Cardiac fibroblast (primary cell): ENCODE results near the gene KDR.

Experiments used
- DNase-seq, 2 donors: peaks; one replicate each; pipeline versions ENCODE4 v3.0.0 to v3.0.0-alpha.2; 2010; ENCODE audit warnings: low read depth in 2 of 2
- H3K4me3 ChIP-seq, 2 donors: replicated peaks in 1 of 2; 1 replicate in 1 of 2; 2 replicates in 1 of 2; pipeline ENCODE4 v1.5.1; 2011; ENCODE audit warnings: low read depth in 2 of 2, low read length in 2 of 2, mild to moderate bottlenecking in 2 of 2, moderate library complexity in 1 of 2
- TF ChIP-seq, protein P1 (sequence below): IDR thresholded peaks from one replicate; pipeline ENCODE4 v1.5.1; 2011; ENCODE audit warnings: low read depth, mild to moderate bottlenecking, low read length, inconsistent platforms

The KDR gene

DNA sequence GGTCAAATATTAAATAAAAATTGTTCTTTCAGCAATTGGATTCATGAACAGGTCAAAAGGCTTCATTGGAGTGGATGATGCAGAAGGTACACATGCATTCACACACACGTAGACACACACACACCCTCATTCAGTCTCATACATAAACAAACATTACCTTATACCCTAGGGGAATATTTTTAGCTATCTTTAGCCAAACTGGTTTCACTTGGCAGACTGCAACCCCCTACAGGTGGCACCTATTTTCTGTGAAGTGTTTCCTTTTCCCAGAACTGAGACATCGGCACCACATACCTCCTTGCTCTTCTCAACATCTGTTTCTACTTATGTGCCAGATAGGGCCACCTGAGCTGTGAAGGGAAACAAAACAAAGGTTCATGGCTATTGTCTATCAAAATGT, 18.5 kb upstream of the KDR start:
- no peak for DNase-seq
- TF ChIP-seq, protein P1, sequence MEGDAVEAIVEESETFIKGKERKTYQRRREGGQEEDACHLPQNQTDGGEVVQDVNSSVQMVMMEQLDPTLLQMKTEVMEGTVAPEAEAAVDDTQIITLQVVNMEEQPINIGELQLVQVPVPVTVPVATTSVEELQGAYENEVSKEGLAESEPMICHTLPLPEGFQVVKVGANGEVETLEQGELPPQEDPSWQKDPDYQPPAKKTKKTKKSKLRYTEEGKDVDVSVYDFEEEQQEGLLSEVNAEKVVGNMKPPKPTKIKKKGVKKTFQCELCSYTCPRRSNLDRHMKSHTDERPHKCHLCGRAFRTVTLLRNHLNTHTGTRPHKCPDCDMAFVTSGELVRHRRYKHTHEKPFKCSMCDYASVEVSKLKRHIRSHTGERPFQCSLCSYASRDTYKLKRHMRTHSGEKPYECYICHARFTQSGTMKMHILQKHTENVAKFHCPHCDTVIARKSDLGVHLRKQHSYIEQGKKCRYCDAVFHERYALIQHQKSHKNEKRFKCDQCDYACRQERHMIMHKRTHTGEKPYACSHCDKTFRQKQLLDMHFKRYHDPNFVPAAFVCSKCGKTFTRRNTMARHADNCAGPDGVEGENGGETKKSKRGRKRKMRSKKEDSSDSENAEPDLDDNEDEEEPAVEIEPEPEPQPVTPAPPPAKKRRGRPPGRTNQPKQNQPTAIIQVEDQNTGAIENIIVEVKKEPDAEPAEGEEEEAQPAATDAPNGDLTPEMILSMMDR = no peak

DNA sequence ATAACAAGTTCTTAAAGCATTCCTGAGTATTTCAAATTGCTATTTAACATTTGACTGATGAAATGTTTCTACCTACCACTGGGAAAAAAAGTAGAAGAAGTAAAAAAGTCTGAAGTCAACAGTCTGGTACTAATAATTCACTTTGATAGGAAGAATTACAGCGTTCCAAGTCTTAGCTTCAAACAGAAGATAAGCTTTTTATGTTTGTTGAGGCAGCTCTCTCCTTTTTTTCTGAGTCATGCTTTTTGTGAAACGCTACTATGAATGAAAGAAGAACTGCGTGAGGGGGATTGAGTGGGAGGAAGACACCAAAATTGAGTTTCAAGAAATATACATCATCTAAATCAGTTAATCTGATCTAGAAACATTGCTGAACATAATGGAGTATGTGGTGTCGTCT, 13.0 kb upstream of the KDR start:
- H3K4me3 ChIP-seq = no peak overlapping the region
- TF ChIP-seq, protein P1 = no peak
- DNase-seq = no peak

More for the DNA sequence above, 18.5 kb upstream of the KDR start:
- no peak overlapping the region for H3K4me3 ChIP-seq

DNA sequence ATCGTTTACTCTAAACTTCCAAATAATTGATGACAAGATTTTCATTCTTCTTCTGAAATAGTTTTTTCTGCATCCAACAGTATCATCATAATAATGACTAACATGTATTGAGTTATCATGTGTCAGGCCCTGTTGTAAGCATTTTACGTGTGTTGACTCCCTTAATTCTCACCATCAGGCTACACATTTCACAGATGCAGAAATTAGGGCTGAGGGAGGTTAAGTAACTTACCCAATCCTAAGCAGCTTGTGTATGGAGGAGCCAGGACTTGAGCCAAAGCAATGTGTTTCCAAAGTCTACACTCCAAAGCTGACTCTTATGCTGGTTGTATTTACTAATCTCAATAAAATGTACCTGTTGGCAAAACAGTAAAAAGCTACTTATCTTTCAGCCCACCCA, 11.2 kb upstream of the KDR start:
- DNase-seq = no peak
- no peak overlapping the region for H3K4me3 ChIP-seq
- TF ChIP-seq, protein P1 = no peak

DNA sequence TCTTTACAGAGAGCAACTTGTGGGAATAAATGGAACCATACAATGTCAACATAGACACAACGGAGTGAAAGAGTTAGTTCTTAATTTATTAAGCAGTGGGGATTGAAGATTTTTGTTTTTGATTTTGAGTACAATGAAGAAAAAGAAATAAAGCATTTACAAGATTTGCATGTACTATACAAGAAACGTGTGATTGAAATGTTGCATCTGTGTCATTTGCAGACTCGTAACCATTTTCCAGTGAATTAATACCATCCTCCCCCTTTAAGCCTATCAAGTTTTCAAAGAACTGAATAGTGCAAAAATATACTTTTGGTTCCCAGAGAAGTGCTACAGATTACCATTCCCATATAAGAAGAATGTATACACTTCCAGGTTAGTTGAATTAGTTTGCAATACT, 8.6 kb upstream of the KDR start:
- TF ChIP-seq, protein P1 = no peak
- no peak for DNase-seq
- H3K4me3 ChIP-seq = no peak overlapping the region

DNA sequence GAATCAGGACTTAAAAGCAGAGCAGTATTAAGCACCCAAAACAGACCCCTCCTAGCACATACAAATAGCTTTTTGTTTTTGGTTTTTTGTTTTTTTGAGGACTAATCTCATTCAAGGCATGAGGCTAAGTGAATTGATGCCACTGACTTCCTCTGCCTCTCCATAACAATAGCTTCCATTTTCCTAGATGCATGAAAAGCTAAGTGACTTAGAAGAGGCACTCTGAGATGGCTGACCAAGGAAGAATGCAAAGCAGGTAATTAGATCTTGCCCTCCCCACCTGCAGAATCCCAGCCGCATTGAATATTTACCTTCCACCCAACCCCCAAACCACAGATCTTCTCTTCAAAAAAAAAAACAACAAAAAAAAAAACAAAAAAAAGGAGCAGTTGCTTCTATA, 7.4 kb upstream of the KDR start:
- TF ChIP-seq, protein P1 = no peak
- no peak overlapping the region for H3K4me3 ChIP-seq
- DNase-seq = no peak

DNA sequence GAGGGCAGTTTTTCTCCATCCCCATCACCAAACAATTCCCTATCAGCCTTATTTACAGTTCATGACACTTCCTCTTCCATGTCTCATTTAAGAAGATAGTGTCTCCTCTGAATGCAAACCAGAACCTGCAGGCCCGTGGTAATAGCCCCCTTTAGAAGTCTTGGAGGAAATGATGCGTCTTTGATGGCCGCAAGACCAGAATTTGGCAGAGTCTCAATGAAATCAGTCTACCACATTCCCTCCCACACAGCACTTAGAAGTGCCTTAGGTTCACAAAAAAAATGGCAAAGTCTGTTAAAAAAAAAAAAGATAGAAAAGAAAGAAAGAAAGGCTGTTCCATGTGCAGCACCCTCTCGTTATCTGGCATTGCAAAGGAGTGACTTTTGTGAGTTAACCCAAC, 2.1 kb upstream of the KDR start:
- peak; percentile 40 to 49 for DNase-seq
- TF ChIP-seq, protein P1 = no peak
- no peak overlapping the region for H3K4me3 ChIP-seq

GRCh38 chr4:55127053-55127452, 1.7 kb upstream of the KDR start:
- no peak overlapping the region for H3K4me3 ChIP-seq
- TF ChIP-seq, protein P1 = no peak
- no peak for DNase-seq
